Astrocyte of the cerebellum (primary cell): ENCODE data around the gene TM2D3.

Experiments used
- DNase-seq: peaks from one replicate; pipeline ENCODE4 v3.0.0-alpha.2; 2011; ENCODE audit warnings: low read depth
- H3K4me3 ChIP-seq: 2 replicates; pipeline ENCODE4 v1.5.1; 2011; ENCODE audit warnings: mild to moderate bottlenecking, low read depth, low read length, moderate library complexity
- in situ Hi-C: cut with HindIII; loops from 2 replicates; pipeline ENCODE4 v1.10.0; 2017; ENCODE audit warnings: low sequenced_read_pairs
- TF ChIP-seq, protein P1 (sequence below): IDR thresholded peaks from 2 replicates; pipeline ENCODE4 v1.5.1; 2012; ENCODE audit warnings: low read length, low read depth, moderate library complexity, mild to moderate bottlenecking; ENCODE audit errors: missing control alignments

TM2D3 gene

DNA sequence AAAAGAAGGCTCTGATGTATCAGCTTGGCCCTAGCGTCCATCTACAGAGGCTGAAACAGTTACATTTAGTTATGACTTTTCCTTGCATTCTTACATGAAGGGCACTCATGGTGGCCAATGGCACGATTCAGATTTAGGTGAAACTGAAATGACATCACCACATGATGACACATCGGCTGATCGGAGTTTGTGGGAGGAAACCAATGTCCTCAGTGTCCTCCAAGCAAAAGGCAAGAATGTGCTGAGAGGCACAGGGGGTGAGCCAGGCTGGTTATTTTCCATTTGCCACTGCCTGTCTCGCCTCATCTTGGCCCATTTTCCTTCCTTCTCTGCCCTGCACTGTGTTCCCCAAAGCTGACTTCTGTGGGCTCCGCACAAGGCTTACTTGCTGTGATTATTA, 37.7 kb upstream of the TM2D3 start:
- no peak overlapping the region for H3K4me3 ChIP-seq
- in situ Hi-C loops, result no loop called here
- TF ChIP-seq, protein P1, sequence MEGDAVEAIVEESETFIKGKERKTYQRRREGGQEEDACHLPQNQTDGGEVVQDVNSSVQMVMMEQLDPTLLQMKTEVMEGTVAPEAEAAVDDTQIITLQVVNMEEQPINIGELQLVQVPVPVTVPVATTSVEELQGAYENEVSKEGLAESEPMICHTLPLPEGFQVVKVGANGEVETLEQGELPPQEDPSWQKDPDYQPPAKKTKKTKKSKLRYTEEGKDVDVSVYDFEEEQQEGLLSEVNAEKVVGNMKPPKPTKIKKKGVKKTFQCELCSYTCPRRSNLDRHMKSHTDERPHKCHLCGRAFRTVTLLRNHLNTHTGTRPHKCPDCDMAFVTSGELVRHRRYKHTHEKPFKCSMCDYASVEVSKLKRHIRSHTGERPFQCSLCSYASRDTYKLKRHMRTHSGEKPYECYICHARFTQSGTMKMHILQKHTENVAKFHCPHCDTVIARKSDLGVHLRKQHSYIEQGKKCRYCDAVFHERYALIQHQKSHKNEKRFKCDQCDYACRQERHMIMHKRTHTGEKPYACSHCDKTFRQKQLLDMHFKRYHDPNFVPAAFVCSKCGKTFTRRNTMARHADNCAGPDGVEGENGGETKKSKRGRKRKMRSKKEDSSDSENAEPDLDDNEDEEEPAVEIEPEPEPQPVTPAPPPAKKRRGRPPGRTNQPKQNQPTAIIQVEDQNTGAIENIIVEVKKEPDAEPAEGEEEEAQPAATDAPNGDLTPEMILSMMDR, result no peak
- no peak for DNase-seq

DNA sequence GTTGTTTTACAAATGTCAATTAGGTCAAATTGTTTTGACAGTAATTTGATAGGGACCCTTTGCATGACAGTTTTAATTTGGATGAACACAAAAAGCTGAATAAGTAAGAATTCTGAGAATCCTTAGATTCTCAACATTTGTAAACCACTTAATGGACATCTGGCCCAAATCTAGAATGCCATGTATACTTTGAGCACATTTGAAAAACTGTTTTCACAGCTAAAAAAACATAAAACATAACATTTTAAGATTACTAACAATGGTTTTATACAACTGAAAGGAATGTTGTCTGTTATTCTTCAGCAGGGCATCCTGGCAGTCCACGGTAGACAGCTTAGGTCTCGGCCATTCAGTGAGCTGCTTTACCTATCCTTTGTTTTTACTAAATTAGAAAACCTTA, 34.5 kb upstream of the TM2D3 start:
- DNase-seq, result no peak
- in situ Hi-C loops, result no loop called here
- H3K4me3 ChIP-seq, result no peak overlapping the region
- TF ChIP-seq, protein P1, result no peak

DNA sequence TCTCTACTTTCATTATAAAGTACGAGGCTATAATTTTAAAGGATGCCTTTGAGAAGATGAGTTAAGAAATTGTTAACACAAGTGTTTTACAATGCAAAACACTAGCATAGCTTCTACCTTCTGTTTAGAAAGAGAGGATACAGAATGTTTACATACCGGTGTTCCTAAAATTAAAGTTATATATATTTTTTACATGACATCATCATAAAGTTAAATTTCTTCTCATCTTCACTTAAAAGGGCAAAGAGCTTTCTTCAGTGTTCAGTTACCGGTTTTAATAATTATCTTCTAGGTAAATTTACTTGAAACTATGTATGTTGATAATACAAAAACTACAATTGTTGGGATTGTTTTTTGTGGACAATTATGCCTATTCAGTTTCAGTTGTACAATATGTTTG, 32.7 kb upstream of the TM2D3 start:
- TF ChIP-seq, protein P1, result no peak
- in situ Hi-C loops, result no loop called here
- DNase-seq, result no peak
- no peak overlapping the region for H3K4me3 ChIP-seq

DNA sequence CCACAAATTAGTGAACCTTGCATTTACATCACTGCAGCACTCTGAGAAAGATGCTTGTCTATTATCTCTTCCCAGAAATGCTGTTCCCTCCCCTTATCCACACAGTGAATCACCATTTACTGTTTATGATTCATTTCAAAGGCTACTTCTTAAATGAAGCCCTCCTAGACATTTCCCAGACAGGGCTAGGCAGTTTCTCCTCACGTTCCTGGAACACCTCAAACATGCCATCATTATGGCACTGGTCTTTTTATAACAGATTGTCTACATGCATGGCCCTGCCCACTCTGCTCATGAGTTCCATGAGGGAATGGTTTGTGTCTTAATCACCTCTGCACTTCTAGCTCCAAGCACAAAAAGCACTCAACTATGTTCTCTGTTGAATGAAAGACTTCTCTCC, 32.2 kb upstream of the TM2D3 start:
- no peak for DNase-seq
- in situ Hi-C loops, result no loop called here
- TF ChIP-seq, protein P1, result no peak
- no peak overlapping the region for H3K4me3 ChIP-seq

DNA sequence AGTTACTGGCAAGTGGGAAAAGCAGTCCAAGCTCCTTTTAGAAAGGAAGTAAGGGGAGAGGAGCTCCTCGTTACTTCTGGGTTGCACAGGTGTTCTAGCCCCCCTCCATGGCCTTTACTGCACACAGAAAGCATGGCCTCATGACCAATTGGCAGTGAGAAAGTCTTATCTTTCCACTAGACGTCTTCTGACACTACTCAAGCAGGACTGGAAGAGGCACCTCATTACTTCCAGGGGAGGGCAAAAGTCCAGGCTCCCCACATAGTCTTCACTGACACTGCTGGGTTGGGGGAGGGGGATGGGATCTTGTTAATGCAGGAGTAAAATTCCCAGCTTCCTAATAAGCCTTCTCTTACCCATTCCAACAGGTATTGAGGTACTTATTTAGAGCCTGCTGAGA, 27.6 kb upstream of the TM2D3 start:
- TF ChIP-seq, protein P1, result no peak
- DNase-seq, result no peak
- in situ Hi-C loops, result no loop called here
- H3K4me3 ChIP-seq, result no peak overlapping the region

DNA sequence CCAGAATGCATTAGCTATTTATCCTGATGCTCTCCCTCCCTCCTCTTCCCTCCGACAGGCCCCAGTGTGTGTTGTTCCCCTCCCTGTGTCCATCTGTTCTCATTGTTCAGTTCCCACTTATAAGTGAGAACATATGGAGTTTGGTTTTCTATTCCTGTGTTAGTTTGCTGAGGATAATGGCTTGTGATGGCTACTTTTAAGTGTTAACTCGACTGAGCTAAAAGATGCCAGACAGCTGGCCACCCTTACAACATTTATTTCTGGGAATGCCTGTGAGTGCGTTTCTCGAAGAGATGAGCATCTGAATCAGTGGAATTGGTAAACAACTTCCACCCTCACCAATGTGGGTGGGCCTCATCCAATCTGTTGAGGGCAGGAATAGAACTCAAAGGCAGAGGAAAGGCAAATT, 24.7 kb upstream of the TM2D3 start:
- TF ChIP-seq, protein P1, result no peak
- no peak for DNase-seq
- H3K4me3 ChIP-seq, result no peak overlapping the region
- in situ Hi-C loops, result no loop called here
